HG03139 (cell line): ENCODE results near the gene RNF182.
"Not testable (repeated sequence)": the region's sequence is repeated elsewhere in the genome, so short reads cannot be mapped to it uniquely, and the experiment has no call there.

Source experiments
- ATAC-seq: cut with Tn5 transposase; IDR thresholded peaks from one replicate; pipeline ENCODE4 v1.9.1; 2021; ENCODE audit not compliant: unreplicated experiment

The RNF182 gene

GRCh38 chr6:13953061-13953705 is 28.4 kb downstream of the RNF182 start:
- no peak for ATAC-seq

GRCh38 chr6:13965582-13966127 is 40.9 kb downstream of the RNF182 start:
- no peak for ATAC-seq

- no peak for ATAC-seq
These were observed 46.6 kb downstream of the RNF182 start for GRCh38 chr6:13971303-13971702.

DNA sequence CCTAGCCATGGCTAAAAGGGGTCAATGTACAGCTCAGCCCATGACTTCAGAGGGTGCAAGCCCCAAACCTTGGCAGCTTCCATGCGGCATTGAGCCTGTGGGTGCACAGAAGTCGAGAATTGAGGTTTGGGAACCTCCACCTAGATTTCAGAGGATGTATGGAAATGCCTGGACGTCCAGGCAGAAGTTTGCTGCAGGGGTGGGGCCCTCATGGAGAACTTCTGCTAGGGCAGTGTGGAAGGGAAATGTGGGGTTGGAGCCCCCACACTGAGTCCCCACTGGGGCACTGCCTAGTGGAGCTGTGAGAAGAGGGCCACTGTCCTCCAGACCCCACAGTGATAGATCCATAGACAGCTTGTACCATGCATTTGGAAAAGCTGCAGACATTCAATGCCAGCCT is 47.9 kb downstream of the RNF182 start:
- ATAC-seq: not testable (repeated sequence)

DNA sequence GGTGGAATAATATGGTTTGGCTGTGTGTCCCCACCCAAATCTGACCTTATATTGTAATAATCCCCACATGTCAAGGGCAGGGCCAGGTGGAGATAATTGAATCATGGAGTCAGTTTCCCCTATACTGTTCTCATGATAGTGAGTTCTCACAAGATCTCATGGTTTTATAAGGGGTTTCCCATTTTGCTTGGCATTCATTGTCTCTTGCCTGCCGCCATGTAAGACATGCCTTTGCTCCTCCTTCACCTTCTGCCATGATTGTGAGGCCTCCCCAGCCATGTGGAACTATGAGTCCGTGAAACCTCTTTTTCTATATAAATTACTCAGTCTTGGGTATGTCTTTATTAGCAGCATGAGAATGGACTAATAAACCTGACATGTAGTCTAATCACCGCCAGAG is 48.7 kb downstream of the RNF182 start:
- ATAC-seq: not testable (repeated sequence)

GRCh38 chr6:13978102-13978640 is 53.4 kb downstream of the RNF182 start:
- no peak for ATAC-seq

- no peak for ATAC-seq
These were observed 54.0 kb downstream of the RNF182 start for GRCh38 chr6:13978787-13979186.

GRCh38 chr6:13979284-13980171 is 54.8 kb downstream of the RNF182 start:
- no peak for ATAC-seq

DNA sequence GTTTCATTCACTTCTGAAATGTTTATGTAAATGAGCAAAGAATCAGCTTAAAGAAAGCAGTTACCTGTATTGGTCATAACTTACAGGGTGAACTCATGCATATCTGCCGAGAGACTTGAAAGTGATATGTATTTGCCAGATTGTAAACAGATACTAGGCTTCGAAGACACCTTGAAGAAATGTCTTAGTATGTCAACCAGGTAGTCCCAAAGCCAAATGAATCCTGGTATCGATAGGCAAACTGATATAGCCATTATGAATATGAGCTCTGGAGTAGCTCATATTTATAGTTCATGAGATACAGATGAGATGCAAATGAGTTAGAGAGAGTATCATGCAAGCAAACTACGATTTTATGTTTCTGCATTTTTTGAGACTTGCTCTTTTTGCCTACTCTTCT is 55.8 kb downstream of the RNF182 start:
- ATAC-seq: no peak

DNA sequence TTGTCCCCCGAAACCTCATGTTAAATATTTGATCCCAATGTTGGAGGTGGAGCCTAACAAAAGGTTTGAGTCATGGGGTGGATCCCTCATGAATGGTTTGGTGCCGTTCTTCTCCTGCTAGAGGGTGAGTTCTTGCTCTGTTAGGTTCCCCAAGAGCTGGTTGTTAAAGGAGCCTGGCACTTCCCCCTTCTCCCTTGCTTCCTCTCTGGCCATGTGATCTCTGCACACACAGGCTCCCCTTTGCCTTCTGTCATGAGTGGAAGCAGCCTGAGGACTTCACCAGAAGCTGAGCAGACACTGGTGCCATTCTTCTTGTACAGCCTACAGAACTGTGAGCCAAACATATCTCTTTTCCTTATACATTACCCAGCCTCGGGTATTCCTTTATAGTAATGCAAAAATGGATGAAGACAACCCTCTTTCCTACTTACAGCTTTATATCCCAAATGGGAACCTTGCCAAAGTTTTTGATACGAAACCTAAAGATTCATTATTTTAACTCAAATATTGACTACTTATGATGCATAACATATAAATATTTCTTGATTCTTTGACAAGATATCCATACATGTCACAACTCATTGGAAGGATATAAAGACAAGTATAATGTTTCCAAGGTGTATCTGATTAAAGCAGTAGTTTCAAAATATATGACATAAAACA is 61.0 kb downstream of the RNF182 start:
- ATAC-seq: no peak

- ATAC-seq: no peak
These were observed 62.1 kb downstream of the RNF182 start for GRCh38 chr6:13986700-13987399.

DNA sequence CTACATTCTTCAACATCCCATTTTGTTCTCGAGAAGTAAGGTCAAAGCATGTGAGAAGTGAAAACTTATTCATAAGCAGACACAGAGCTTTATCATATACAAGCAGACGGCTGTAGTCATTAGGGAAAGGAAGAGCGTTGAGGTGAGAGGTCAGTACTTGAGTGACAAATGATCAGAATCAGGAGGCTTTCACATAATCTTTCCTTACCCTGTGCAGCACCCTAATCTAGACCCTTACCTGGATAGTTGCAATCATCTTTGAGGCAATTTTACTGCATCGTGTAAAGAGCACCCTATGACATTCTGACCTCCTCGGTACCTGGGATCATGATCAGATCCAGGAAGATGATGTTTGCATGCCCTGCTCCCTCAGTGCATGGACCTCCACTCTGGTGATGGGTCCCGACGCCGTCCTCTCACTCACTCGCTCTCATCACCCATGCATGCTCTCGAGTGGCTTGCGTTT is 62.7 kb downstream of the RNF182 start:
- ATAC-seq: no peak

GRCh38 chr6:13988049-13988738 is 63.4 kb downstream of the RNF182 start:
- no peak for ATAC-seq

- ATAC-seq: no peak
These were observed 64.2 kb downstream of the RNF182 start for GRCh38 chr6:13988908-13989307.

- ATAC-seq: no peak
These were observed 64.9 kb downstream of the RNF182 start for GRCh38 chr6:13989496-13990144.

DNA sequence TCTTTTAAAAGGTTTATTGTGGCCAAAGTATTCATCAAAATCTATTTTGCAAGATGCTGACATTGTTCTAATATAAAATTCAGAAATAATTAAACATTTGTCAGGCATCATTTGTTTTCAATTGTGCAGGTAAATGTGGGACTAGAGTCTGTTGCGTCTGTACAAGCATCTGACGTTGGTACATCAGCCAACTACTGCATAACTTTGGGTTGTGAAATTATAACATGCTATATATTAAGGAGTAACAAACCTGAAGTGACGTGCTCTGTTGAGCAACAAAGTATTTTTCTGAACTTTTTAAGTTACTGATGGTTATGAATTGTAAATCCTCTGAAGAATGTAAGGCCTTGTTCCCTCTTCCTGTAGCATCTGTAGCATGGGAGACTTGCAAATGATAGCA is 66.0 kb downstream of the RNF182 start:
- no peak for ATAC-seq

DNA sequence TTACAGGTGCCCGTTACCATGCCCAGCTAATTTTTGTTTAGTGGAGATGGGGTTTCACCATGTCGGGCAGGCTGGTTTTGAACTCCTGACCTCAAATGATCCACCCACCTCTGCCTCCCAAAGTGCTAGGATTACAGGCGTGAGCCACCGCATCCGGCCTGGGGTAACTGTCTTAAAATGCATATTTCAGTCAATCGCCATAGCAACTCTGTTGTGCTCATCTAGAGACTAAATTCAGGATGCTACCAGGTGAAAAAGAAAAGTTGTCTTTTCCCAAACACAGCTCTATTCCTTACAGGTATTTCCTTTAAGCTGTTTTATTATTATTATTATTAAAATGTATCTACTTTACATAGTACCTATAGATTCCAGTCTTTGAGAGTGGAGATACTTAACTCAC is 66.6 kb downstream of the RNF182 start:
- ATAC-seq: no peak

GRCh38 chr6:13992417-13993055 is 67.8 kb downstream of the RNF182 start:
- ATAC-seq: no peak

GRCh38 chr6:13993416-13993815 is 68.7 kb downstream of the RNF182 start:
- no peak for ATAC-seq
